Activated B cell treated with CpG ODN at 0.5 μM for 24 hours (primary cell): ENCODE data around the gene MRPL23. TPM values are rescaled to one million over a fixed set of nuclear protein-coding genes. Genes with fewer than 3 reads are reported as not detected.

Experiments used
- ATAC-seq: fragments of 200-7000 bp; cut with Tn5 transposase; one replicate; pipeline ENCODE4 v1.10.0; 2021; ENCODE audit warnings: low read depth, mild to moderate bottlenecking, moderate library complexity
- CTCF ChIA-PET: fragments of 350-600 bp; sonication (Branson Sonifier 250); formaldehyde crosslinking; loops from one replicate; lab custom pipeline; 2021; ENCODE audit warnings: antibody characterized with exemption; lab: Charles Lee
- POLR2A ChIA-PET: fragments of 350-600 bp; sonication (Branson Sonifier 250); formaldehyde crosslinking; loops from one replicate; lab custom pipeline; 2021; ENCODE audit warnings: antibody characterized with exemption; lab: Charles Lee
- DNase-seq: peaks from one replicate; pipeline ENCODE4 v3.0.0; 2022
- H3K27ac Mint-ChIP-seq: one replicate; pipeline ENCODE4 v1.8.0; 2020; ENCODE audit warnings: mixed read lengths
- H3K27me3 Mint-ChIP-seq: one replicate; pipeline ENCODE4 v1.8.0; 2021; ENCODE audit warnings: mixed read lengths
- H3K36me3 Mint-ChIP-seq: one replicate; pipeline ENCODE4 v1.8.0; 2021; ENCODE audit warnings: low read depth, mixed read lengths
- H3K4me1 Mint-ChIP-seq: one replicate; pipeline ENCODE4 v1.8.0; 2021; ENCODE audit warnings: mixed read lengths
- H3K4me3 Mint-ChIP-seq: one replicate; pipeline ENCODE4 v1.8.0; 2020; ENCODE audit warnings: mild to moderate bottlenecking, mixed read lengths
- H3K9me3 Mint-ChIP-seq: one replicate; pipeline ENCODE4 v1.8.0; 2020; ENCODE audit warnings: mixed read lengths
- intact Hi-C: fragments of 100-400 bp; cut with micrococcal nuclease; formaldehyde crosslinking; loops from one replicate; pipeline ENCODE4 v1.15.1; 2024
- total RNA-seq: library from RNA; stranded (reverse); gene quantifications from 2 replicates; pipeline ENCODE4 v1.2.3, GENCODE V29; 2022
- TF ChIP-seq, protein P1 (sequence below): fragments of 200-600 bp; IDR thresholded peaks from one replicate; pipeline ENCODE4 v1.8.0; 2022; ENCODE audit warnings: antibody characterized with exemption, mild to moderate bottlenecking

Gene MRPL23
- total RNA-seq, 1 donor from 2014 or later, result 89.8 TPM

GRCh38 chr11:1969035-1969434, 21.9 kb downstream of the MRPL23 start:
- no peak overlapping the region for H3K4me3 Mint-ChIP-seq

DNA sequence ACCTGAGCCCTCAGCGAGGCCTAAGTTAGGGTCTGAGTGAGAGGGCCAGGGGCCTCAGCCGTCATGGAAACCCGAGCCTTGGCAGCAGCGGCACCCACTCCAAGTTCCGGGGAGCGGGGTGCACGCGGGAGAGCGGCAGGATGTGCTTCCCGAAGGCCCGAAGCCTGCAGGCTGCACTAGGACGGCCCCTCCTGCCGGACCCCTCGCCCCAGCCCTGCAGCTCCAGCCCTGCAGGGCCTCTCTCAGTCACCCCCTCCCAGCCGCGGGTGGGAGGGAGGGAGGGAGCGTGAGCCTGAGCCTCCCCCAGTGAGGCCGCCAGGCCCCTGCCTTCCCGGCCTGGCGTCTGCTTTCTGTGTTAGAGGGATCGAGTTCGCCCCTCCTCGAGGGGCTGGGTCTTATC, 22.6 kb downstream of the MRPL23 start:
- POLR2A ChIA-PET, result no interaction called here
- intact Hi-C loops, result no loop called here
- no peaks in the 10 kb centered on the region for H3K27me3 Mint-ChIP-seq
- CTCF ChIA-PET, result no interaction called here
- no peaks in the 10 kb centered on the region for H3K9me3 Mint-ChIP-seq
- H3K4me3 Mint-ChIP-seq, result no peak overlapping the region
- no peak for ATAC-seq
- TF ChIP-seq, protein P1, sequence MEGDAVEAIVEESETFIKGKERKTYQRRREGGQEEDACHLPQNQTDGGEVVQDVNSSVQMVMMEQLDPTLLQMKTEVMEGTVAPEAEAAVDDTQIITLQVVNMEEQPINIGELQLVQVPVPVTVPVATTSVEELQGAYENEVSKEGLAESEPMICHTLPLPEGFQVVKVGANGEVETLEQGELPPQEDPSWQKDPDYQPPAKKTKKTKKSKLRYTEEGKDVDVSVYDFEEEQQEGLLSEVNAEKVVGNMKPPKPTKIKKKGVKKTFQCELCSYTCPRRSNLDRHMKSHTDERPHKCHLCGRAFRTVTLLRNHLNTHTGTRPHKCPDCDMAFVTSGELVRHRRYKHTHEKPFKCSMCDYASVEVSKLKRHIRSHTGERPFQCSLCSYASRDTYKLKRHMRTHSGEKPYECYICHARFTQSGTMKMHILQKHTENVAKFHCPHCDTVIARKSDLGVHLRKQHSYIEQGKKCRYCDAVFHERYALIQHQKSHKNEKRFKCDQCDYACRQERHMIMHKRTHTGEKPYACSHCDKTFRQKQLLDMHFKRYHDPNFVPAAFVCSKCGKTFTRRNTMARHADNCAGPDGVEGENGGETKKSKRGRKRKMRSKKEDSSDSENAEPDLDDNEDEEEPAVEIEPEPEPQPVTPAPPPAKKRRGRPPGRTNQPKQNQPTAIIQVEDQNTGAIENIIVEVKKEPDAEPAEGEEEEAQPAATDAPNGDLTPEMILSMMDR, result no peak
- H3K4me1 Mint-ChIP-seq, result no peaks in the 10 kb centered on the region
- H3K36me3 Mint-ChIP-seq, result no peaks in the 10 kb centered on the region
- DNase-seq, result no peak
- H3K27ac Mint-ChIP-seq, result no peak overlapping the region

More at GRCh38 chr11:1969035-1969434, 21.9 kb downstream of the MRPL23 start:
- ATAC-seq, result no peak
- H3K27me3 Mint-ChIP-seq, result no peaks in the 10 kb centered on the region
- H3K27ac Mint-ChIP-seq, result no peak overlapping the region
- CTCF ChIA-PET, result no interaction called here
- no peak for DNase-seq
- H3K36me3 Mint-ChIP-seq, result no peaks in the 10 kb centered on the region
- no peaks in the 10 kb centered on the region for H3K4me1 Mint-ChIP-seq
- TF ChIP-seq, protein P1, result no peak
- intact Hi-C loops, result no loop called here
- POLR2A ChIA-PET, result no interaction called here
- H3K9me3 Mint-ChIP-seq, result no peaks in the 10 kb centered on the region

DNA sequence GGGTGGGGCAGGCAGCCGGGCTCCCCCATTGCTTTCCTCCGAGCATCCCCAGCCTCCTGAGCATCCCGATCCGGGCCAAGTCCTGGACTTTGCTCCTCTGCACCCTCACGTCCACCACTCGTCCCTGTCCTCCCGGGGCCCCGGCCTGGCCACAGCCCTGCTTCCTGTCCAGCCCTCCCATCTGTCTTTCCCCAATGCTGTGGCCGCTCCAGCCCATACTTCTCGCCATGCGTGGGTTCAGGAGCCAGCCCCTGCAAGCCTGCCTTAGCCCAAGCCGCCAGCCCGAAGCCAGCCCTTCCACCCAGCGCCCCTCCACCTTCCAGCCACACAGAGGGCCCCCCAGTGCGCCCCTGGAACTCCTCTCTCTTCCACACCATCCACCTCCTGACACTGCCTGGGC, 23.8 kb downstream of the MRPL23 start:
- CTCF ChIA-PET, result no interaction called here
- no peak for DNase-seq
- H3K4me3 Mint-ChIP-seq, result no peak overlapping the region
- intact Hi-C loops, result no loop called here
- no peak overlapping the region for H3K27ac Mint-ChIP-seq
- H3K4me1 Mint-ChIP-seq, result no peaks in the 10 kb centered on the region
- H3K27me3 Mint-ChIP-seq, result no peaks in the 10 kb centered on the region
- no peak for ATAC-seq
- H3K36me3 Mint-ChIP-seq, result no peaks in the 10 kb centered on the region
- H3K9me3 Mint-ChIP-seq, result no peaks in the 10 kb centered on the region
- POLR2A ChIA-PET, result no interaction called here
- TF ChIP-seq, protein P1, result no peak

GRCh38 chr11:1975185-1975584, 28.1 kb downstream of the MRPL23 start:
- no peaks in the 10 kb centered on the region for H3K27me3 Mint-ChIP-seq
- H3K4me1 Mint-ChIP-seq, result no peaks in the 10 kb centered on the region
- TF ChIP-seq, protein P1, result no peak
- no peaks in the 10 kb centered on the region for H3K9me3 Mint-ChIP-seq
- POLR2A ChIA-PET, result no interaction called here
- no peak for DNase-seq
- ATAC-seq, result no peak
- intact Hi-C loops, result no loop called here
- no peak overlapping the region for H3K4me3 Mint-ChIP-seq
- no peaks in the 10 kb centered on the region for H3K36me3 Mint-ChIP-seq
- CTCF ChIA-PET, result no interaction called here
- H3K27ac Mint-ChIP-seq, result no peak overlapping the region

DNA sequence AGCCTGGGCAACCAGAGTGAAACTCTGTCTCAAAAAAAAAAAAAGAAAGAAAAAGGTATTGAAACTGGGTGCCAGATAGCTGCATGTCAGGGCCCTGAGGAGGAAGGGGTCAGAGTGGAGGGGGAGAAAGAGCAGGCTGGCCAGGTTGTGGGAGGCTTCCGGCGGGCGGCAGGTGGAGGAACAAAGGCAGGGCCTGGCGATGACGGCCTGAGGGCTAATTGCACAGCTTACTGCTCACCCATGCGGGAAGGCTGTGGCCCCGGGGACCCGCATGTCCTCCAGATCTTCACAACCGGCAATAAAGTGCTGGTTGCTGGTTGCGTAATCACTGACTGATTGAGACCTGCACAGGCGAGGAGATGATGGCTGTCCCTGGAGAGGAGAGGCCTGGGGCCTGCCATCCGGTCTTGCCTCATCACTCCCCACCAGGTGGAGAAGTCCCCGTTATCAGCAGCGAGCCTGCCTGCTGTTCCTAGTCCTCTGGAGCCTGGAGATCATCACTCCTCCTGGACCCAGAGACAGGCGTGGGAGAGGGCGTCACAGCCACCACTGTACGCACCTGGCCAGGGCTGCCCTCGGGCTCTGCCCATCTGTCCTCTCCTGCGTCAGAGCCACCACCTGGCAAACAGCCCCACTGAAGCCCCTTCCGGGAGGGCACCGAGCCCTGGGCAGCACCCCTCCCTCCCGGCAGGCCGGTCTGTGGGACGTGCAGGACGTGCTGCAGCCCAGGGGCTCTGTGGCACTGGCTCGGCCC, 31.8 kb downstream of the MRPL23 start:
- CTCF ChIA-PET, result no interaction called here

More for the DNA sequence above, 31.8 kb downstream of the MRPL23 start:
- Mint-ChIP-seq H3K4me3 (no peak overlapping the region), H3K4me1 (no peaks in the 10 kb centered on the region), H3K36me3 (no peaks in the 10 kb centered on the region), H3K27ac (no peak overlapping the region), H3K9me3 (no peaks in the 10 kb centered on the region), H3K27me3 (no peaks in the 10 kb centered on the region)
- intact Hi-C loops, result no loop called here
- POLR2A ChIA-PET, result no interaction called here
- ATAC-seq (no peak), DNase-seq (no peak)
- TF ChIP-seq, protein P1, result no peak
